ENCODE data around the gene TCF4.

- TF ChIP-seq CTCF (IDR thresholded peaks at IDR 0.05) (no peak), POLR2A (IDR thresholded peaks at IDR 0.05) (no peak)
Measured at GRCh38 chr18:55186588-55186987, 401.4 kb downstream of the TCF4 start.
